Stimulated activated CD4-positive, alpha-beta T cell treated with anti-CD3 and anti-CD28 coated beads, Interleukin-12 subunit alpha, Interleukin-12 subunit beta, amount 100 ng/mL, for 48 hours (primary cell): ENCODE results near the gene SORCS2.
A peak's percentile ranks its signal among the peaks of the same experiment; 100 is the strongest.

Experiments
- DNase-seq, 3 donors: peaks; one replicate each; pipeline ENCODE4 v3.0.0-alpha.2; 2020; ENCODE audit warnings: low read depth in 2 of 3, low spot score in 1 of 3

Gene SORCS2

GRCh38 chr4:7753271-7753670 is 560.9 kb downstream of the SORCS2 start:
- DNase-seq = no peak

GRCh38 chr4:7753931-7754465 is 561.7 kb downstream of the SORCS2 start:
- no peak for DNase-seq

GRCh38 chr4:7754565-7755262 is 562.4 kb downstream of the SORCS2 start:
- DNase-seq = no peak

- no peak for DNase-seq
Measured at GRCh38 chr4:7755561-7755960, 563.2 kb downstream of the SORCS2 start.

GRCh38 chr4:7756071-7756470 is 563.7 kb downstream of the SORCS2 start:
- no peak for DNase-seq

- no peak for DNase-seq
Measured at GRCh38 chr4:7756561-7757355, 564.4 kb downstream of the SORCS2 start.

GRCh38 chr4:7757501-7758471 is 565.4 kb downstream of the SORCS2 start:
- no peak for DNase-seq

GRCh38 chr4:7758476-7758875 is 566.1 kb downstream of the SORCS2 start:
- DNase-seq = no peak

- peak; percentile 55 to 60 (median 57) for DNase-seq
Measured at GRCh38 chr4:7759216-7759615, 566.9 kb downstream of the SORCS2 start.

- DNase-seq = no peak
Measured at GRCh38 chr4:7759635-7760034, 567.3 kb downstream of the SORCS2 start.

GRCh38 chr4:7760228-7760627 is 567.9 kb downstream of the SORCS2 start:
- no peak for DNase-seq

GRCh38 chr4:7760706-7761105 is 568.4 kb downstream of the SORCS2 start:
- DNase-seq = no peak

GRCh38 chr4:7761312-7761711 is 569.0 kb downstream of the SORCS2 start:
- no peak for DNase-seq

- peak; percentile 34 to 52 (median 38) for DNase-seq
Measured at GRCh38 chr4:7761720-7762119, 569.4 kb downstream of the SORCS2 start.

- DNase-seq = no peak
Measured at GRCh38 chr4:7762376-7763030, 570.2 kb downstream of the SORCS2 start.

GRCh38 chr4:7763106-7763505 is 570.8 kb downstream of the SORCS2 start:
- no peak for DNase-seq

- no peak for DNase-seq
Measured at GRCh38 chr4:7763788-7764187, 571.5 kb downstream of the SORCS2 start.

GRCh38 chr4:7764466-7764865 is 572.1 kb downstream of the SORCS2 start:
- no peak for DNase-seq

GRCh38 chr4:7765666-7766065 is 573.3 kb downstream of the SORCS2 start:
- no peak for DNase-seq

- no peak for DNase-seq
Measured at GRCh38 chr4:7766086-7766485, 573.7 kb downstream of the SORCS2 start.
